ENCODE measurements around the gene MBTPS1. TPM values are rescaled to one million over a fixed set of nuclear protein-coding genes. Genes with fewer than 3 reads are reported as not detected.

The MBTPS1 gene
- total and polyA plus RNA-seq, 10 of the 15 experiments (the other 5 are each of a cell fraction or from before 2014, with no cell fraction given), result 1.3 to 43.9 (median 35.2) TPM

GRCh38 chr16:84052071-84052622 lies 64.6 kb downstream of the MBTPS1 start:
- no peaks in the 10 kb centered on the region for H3K27me3 ChIP-seq (replicated peaks in 1 of 2; ENCODE audit: control insufficient read depth in 2 of 2, insufficient read depth in 2 of 2, low read length in 1 of 2)
- no peaks in the 10 kb centered on the region for H3K79me2 ChIP-seq (ENCODE audit: control insufficient read depth, insufficient read depth, low read length)
- ChIA-PET RAD21 (ENCODE audit: unreplicated experiment) (no interaction called here), CTCF (no interaction called here), POLR2A (no interaction called here), SMC1A (ENCODE audit: uncharacterized antibody, unreplicated experiment) (no interaction called here)
- H3K9ac ChIP-seq (ENCODE audit: control insufficient read depth, insufficient read depth, low read length), result no peak overlapping the region
- intact Hi-C loops (cut with micrococcal nuclease; ENCODE audit: unreplicated experiment), result no loop called here
- in situ Hi-C loops (cut with MboI), result no loop called here
- H3K27ac ChIP-seq (ENCODE audit: control insufficient read depth, insufficient read depth), result no peak overlapping the region
- BruUV-seq (replicated peaks), result no TSS peak
- no peak overlapping the region for H3K4me2 ChIP-seq (ENCODE audit: control insufficient read depth, insufficient read depth)
- no peaks in the 10 kb centered on the region for H3K4me1 ChIP-seq (ENCODE audit: control insufficient read depth, insufficient read depth, low read length)
- peaks cover 10 to 16% of the 10 kb centered on the region in 2 experiments for H3K36me3 ChIP-seq (ENCODE audit: control insufficient read depth in 2 of 2, insufficient read depth in 2 of 2, low read length in 1 of 2)
- no peak for FAIRE-seq
- ATAC-seq, result no peak
- no peaks in the 10 kb centered on the region for H3K9me3 ChIP-seq (replicated peaks; ENCODE audit: control insufficient read depth, insufficient read depth, low read length)
- DNase-seq (ENCODE audit: low read depth, low spot score), result no peak
- H2AFZ ChIP-seq (ENCODE audit: control insufficient read depth, low read depth, low read length), result no peak overlapping the region
- no peaks in the 10 kb centered on the region for H4K20me1 ChIP-seq (ENCODE audit: control insufficient read depth, insufficient read depth)
- WGBS (ENCODE audit: insufficient coverage, insufficient replicate concordance, low lambda C conversion rate, missing lambda C conversion rate), result 98% methylated on average over 27 of the region's 27 CpGs
- no peak overlapping the region for H3K4me3 ChIP-seq
- TF ChIP-seq ZNF687 (IDR thresholded peaks at IDR 0.05) (no peak), STAT3 (IDR thresholded peaks at IDR 0.05; ENCODE audit: low read depth, low read length) (no peak), BACH1 (IDR thresholded peaks at IDR 0.05; ENCODE audit: borderline replicate concordance) (no peak), SKIL (IDR thresholded peaks at IDR 0.05; ENCODE audit: low read depth, poor library complexity, severe bottlenecking) (no peak), RELA (IDR thresholded peaks at IDR 0.05; ENCODE audit: borderline replicate concordance, partially characterized antibody) (no peak), USF2 (IDR thresholded peaks at IDR 0.05; ENCODE audit: borderline replicate concordance, low read depth, low read length) (no peak), JUND (IDR thresholded peaks at IDR 0.05; ENCODE audit: low read depth, low read length) (no peak), CBX5 (IDR thresholded peaks at IDR 0.05; ENCODE audit: low read depth) (no peak), CTCF (IDR thresholded peaks at IDR 0.05 in 2 of 3, conservative IDR thresholded peaks at IDR 0.05 in 1 of 3; ENCODE audit: control insufficient read depth in 2 of 3, extremely low read depth in 1 of 3, insufficient read depth in 1 of 3, low read depth in 3 of 3, low read length in 3 of 3) (no peak), MLLT1 (IDR thresholded peaks at IDR 0.05) (no peak), CBX3 (IDR thresholded peaks at IDR 0.05; ENCODE audit: borderline replicate concordance, low read depth) (no peak), MAX (IDR thresholded peaks at IDR 0.05; ENCODE audit: low read depth, low read length) (no peak), MTA3 (IDR thresholded peaks at IDR 0.05; ENCODE audit: borderline replicate concordance, low read length) (no peak)

Measured in GM12878 (cell line).